Transverse colon (tissue), 4 donors: Measurements from ENCODE around the gene IFRD2. TPM values are rescaled to one million over a fixed set of nuclear protein-coding genes. Genes with fewer than 3 reads are reported as not detected.
A peak's percentile ranks its signal among the peaks of the same experiment; 100 is the strongest.

Source experiments
- DNase-seq: peaks from one replicate; pipeline ENCODE4 v3.0.0-alpha.2; 2019
- H3K27ac ChIP-seq, 4 donors: fragments of 200-600 bp; sonication (generic); 2 replicates each; pipeline ENCODE4 v1.5.1; 2016 to 2018; ENCODE audit warnings: inconsistent platforms in 4 of 4
- H3K27me3 ChIP-seq: fragments of 200-600 bp; sonication (generic); 2 replicates; pipeline ENCODE4 v1.5.1; 2017; ENCODE audit warnings: inconsistent platforms
- H3K36me3 ChIP-seq, 4 donors: fragments of 200-600 bp; sonication (generic); 2 replicates each; pipeline ENCODE4 v1.5.1; 2017 to 2019; ENCODE audit warnings: inconsistent platforms in 4 of 4
- H3K4me1 ChIP-seq, 4 donors: fragments of 200-600 bp; sonication (generic); 2 replicates each; pipeline ENCODE4 v1.5.1; 2017 to 2020; ENCODE audit warnings: inconsistent platforms in 4 of 4
- H3K4me3 ChIP-seq, 4 donors: fragments of 200-600 bp; sonication (generic); 1 replicate in 1 of 4; 2 replicates in 3 of 4; pipeline versions ENCODE4 v1.5.1 to v1.6.1; 2017 to 2019; ENCODE audit warnings: inconsistent platforms in 4 of 4
- H3K9me3 ChIP-seq, 2 donors: fragments of 200-600 bp; sonication (generic); 2 replicates each; pipeline ENCODE4 v1.5.1; 2017 to 2019; ENCODE audit warnings: inconsistent platforms in 2 of 2
- CTCF ChIP-seq, 5 experiments: fragments of 200-600 bp in 3 of 5; fragments of 450-650 bp in 2 of 5; sonication (generic) in 3 of 5; IDR thresholded peaks; 1 replicate in 2 of 5; 2 replicates in 3 of 5; pipeline ENCODE4 v1.5.1; 2016 to 2017; ENCODE audit warnings: antibody characterized with exemption in 5 of 5, inconsistent platforms in 3 of 5, mild to moderate bottlenecking in 2 of 5, moderate library complexity in 1 of 5
- EP300 ChIP-seq: sonication (generic); formaldehyde crosslinking; IDR thresholded peaks from one replicate; pipeline ENCODE4 v1.6.1; 2017; ENCODE audit warnings: antibody characterized with exemption, low read depth
- POLR2A ChIP-seq: fragments of 450-650 bp; IDR thresholded peaks from one replicate; pipeline ENCODE4 v1.6.1; 2016; ENCODE audit warnings: antibody characterized with exemption, mild to moderate bottlenecking, moderate library complexity
- POLR2AphosphoS5 ChIP-seq, 3 donors: sonication (generic); formaldehyde crosslinking; IDR thresholded peaks; one replicate each; pipeline ENCODE4 v1.6.1; 2016; ENCODE audit warnings: antibody characterized with exemption in 3 of 3
- WGBS, 2 donors: methylation state at CpG; one replicate each; pipeline ENCODE4 v1.1.5; 2018; ENCODE audit warnings: low coverage in 1 of 2; 5-methylcytosine and 5-hydroxymethylcytosine counted together
- in situ Hi-C, 4 donors: fragments of 200-750 bp; cut with MboI; loops; one replicate each; pipeline versions ENCODE4 v1.15.0 to v1.15.1; 2017; ENCODE audit warnings: low sequenced_read_pairs in 3 of 4, low pct_ligation_motif_present in 1 of 4, low pct_unique_long_range_greater_than_20kb in 1 of 4
- intact Hi-C: fragments of 100-400 bp; cut with DNase I; formaldehyde crosslinking; loops from one replicate; pipeline ENCODE4 v1.15.1; 2023; ENCODE audit warnings: low total_unique reads
- total RNA-seq, 4 donors: library from RNA; depleted of rRNA; stranded (reverse); fragments of >200 nt; gene quantifications; one replicate each; pipeline ENCODE4 v1.1.0, GENCODE V29; 2016

The IFRD2 gene
- total RNA-seq, 4 donors from 2014 or later = 44.9 to 183 (median 59.5) TPM

- Histone ChIP-seq H3K27me3 (no peaks in the 10 kb centered on the region), H3K4me1 (peaks cover 51 to 73% (median 56%) of the 10 kb centered on the region in 4 donors), H3K36me3 (no peaks in the 10 kb centered on the region), H3K4me3 (peak overlapping the region; percentile 31 to 48 (median 40)), H3K9me3 (no peaks in the 10 kb centered on the region), H3K27ac (peak overlapping the region; percentile 85 to 96 (median 88))
- DNase-seq = peak; percentile 79
- TF ChIP-seq CTCF (IDR thresholded peaks at IDR 0.05) (no peak), EP300 (no peak), POLR2A (peak; percentile 82), POLR2AphosphoS5 (IDR thresholded peaks at IDR 0.05) (peak; percentile 72 to 89 (median 82))
- in situ Hi-C loops (no loop called here), intact Hi-C loops (no loop called here)
- 21% methylated on average over 9 of the region's 22 CpGs; no CpG with 5 or more reads in 1 of the 2 donors for WGBS, 2 donors
These were observed 24.8 kb downstream of the IFRD2 start for GRCh38 chr3:50267280-50267913.

GRCh38 chr3:50266836-50267235, 25.4 kb downstream of the IFRD2 start:
- Histone ChIP-seq H3K4me3 (peak overlapping the region; percentile 31 to 48 (median 40)), H3K27ac (peak overlapping the region; percentile 85 to 96 (median 88)), H3K4me1 (peaks cover 51 to 72% (median 56%) of the 10 kb centered on the region in 4 donors), H3K27me3 (no peaks in the 10 kb centered on the region), H3K36me3 (no peaks in the 10 kb centered on the region), H3K9me3 (no peaks in the 10 kb centered on the region)
- intact Hi-C loops = no loop called here
- 51% methylated on average over 7 of the region's 7 CpGs; no CpG with 5 or more reads in 1 of the 2 donors for WGBS, 2 donors
- TF ChIP-seq POLR2A (no peak), POLR2AphosphoS5 (IDR thresholded peaks at IDR 0.05) (no peak), EP300 (no peak), CTCF (IDR thresholded peaks at IDR 0.05) (no peak)
- in situ Hi-C loops = no loop called here
- DNase-seq = no peak

GRCh38 chr3:50266017-50266416, 26.2 kb downstream of the IFRD2 start:
- in situ Hi-C loops (no loop called here), intact Hi-C loops (no loop called here)
- Histone ChIP-seq H3K27ac (peak overlapping the region; percentile 85 to 96 (median 88)), H3K9me3 (no peaks in the 10 kb centered on the region), H3K36me3 (no peaks in the 10 kb centered on the region), H3K4me3 (no peak overlapping the region), H3K4me1 (peaks cover 51 to 75% (median 58%) of the 10 kb centered on the region in 4 donors), H3K27me3 (no peaks in the 10 kb centered on the region)
- DNase-seq = no peak
- 85 to 96% methylated on average over 4 to 6 of the region's 6 CpGs for WGBS, 2 donors
- TF ChIP-seq POLR2AphosphoS5 (IDR thresholded peaks at IDR 0.05) (no peak), CTCF (IDR thresholded peaks at IDR 0.05) (no peak), EP300 (no peak), POLR2A (no peak)

- peak overlapping the region; percentile 85 to 96 (median 88) for H3K27ac ChIP-seq
- no peaks in the 10 kb centered on the region for H3K27me3 ChIP-seq
- DNase-seq = no peak
- H3K36me3 ChIP-seq = no peaks in the 10 kb centered on the region
- no peaks in the 10 kb centered on the region for H3K9me3 ChIP-seq
- no peak overlapping the region for H3K4me3 ChIP-seq
- TF ChIP-seq POLR2A = no peak
- TF ChIP-seq POLR2AphosphoS5 (IDR thresholded peaks at IDR 0.05) = no peak
- no peak for TF ChIP-seq EP300
- TF ChIP-seq CTCF (IDR thresholded peaks at IDR 0.05) = no peak
- WGBS, 2 donors = 45% methylated on average over 1 of the region's 1 CpG; no CpG with 5 or more reads in 1 of the 2 donors
- intact Hi-C loops = no loop called here
- in situ Hi-C loops = no loop called here
- H3K4me1 ChIP-seq = peaks cover 54 to 78% (median 62%) of the 10 kb centered on the region in 4 donors
These were observed 26.7 kb downstream of the IFRD2 start for GRCh38 chr3:50265571-50265970.
